SK-N-SH (cell line): ENCODE data around the gene HMGXB3.

Source experiments
- CHD2 ChIP-seq: fragments of 150-350 bp; IDR thresholded peaks from 2 replicates; pipeline ENCODE4 v1.6.1; 2018; ENCODE audit warnings: low read length; ENCODE audit not compliant: partially characterized antibody
- CTCF ChIP-seq: fragments of 200-600 bp; sonication (generic); IDR thresholded peaks from 2 replicates; pipeline ENCODE4 v1.6.1; 2017; ENCODE audit warnings: antibody characterized with exemption, mild to moderate bottlenecking, moderate library complexity
- GABPA ChIP-seq: IDR thresholded peaks from 2 replicates; pipeline ENCODE4 v1.4.0; 2012; ENCODE audit warnings: low read depth, mild to moderate bottlenecking
- NFIC ChIP-seq: IDR thresholded peaks from 2 replicates; pipeline ENCODE4 v1.4.0; 2012; ENCODE audit warnings: borderline replicate concordance
- NRF1 ChIP-seq: IDR thresholded peaks from 2 replicates; pipeline ENCODE4 v1.6.1; 2012; ENCODE audit warnings: low read depth, mild to moderate bottlenecking, low read length

DNA sequence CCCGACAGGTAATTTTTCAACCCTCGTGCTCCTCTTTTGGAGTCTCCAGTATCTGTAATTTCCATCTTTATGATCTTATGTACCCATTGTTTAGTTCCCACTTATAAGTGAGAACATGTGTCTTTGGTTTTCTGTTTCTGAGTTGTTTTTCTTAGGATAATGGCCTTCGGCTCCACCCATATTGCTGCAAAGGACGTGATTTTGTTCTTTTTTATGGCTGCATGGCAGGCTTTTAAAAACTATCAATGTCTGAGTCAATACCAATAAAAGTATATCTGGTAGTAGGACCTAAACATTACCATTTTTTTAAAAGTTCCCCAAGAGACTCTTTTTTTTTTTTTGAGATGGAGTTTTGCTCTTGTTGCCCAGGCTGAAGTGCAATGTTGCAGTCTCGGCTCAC lies 43.9 kb upstream of the HMGXB3 start:
- TF ChIP-seq CTCF = no peak
- TF ChIP-seq CHD2 = no peak
- no peak for TF ChIP-seq GABPA
- no peak for TF ChIP-seq NRF1
- TF ChIP-seq NFIC = no peak
